Keratinocyte (primary cell): Measurements from ENCODE around the gene IPO8. TPM values are rescaled to one million over a fixed set of nuclear protein-coding genes. Genes with fewer than 3 reads are reported as not detected.

ENCODE experiments used
- DNase-seq: peaks from one replicate; pipeline ENCODE4 v3.0.0-alpha.2; 2011; ENCODE audit warnings: low read depth, missing footprints, low spot score
- FAIRE-seq: peaks from 2 replicates; lab custom pipeline; 2011; peaks lifted over from hg19 to GRCh38; lab: Jason Lieb, UNC
- H2AFZ ChIP-seq: 2 replicates; pipeline ENCODE4 v1.6.0; 2012; ENCODE audit warnings: low read length, control low read depth, inconsistent platforms; ENCODE audit not compliant: control insufficient read depth
- H3K27ac ChIP-seq: 2 replicates; pipeline ENCODE4 v1.5.1; 2011; ENCODE audit warnings: low read length; ENCODE audit not compliant: control insufficient read depth, insufficient read depth
- H3K27me3 ChIP-seq: 3 replicates; pipeline ENCODE4 v1.6.0; 2011; ENCODE audit warnings: low read length; ENCODE audit not compliant: control insufficient read depth, insufficient read depth; ENCODE audit errors: extremely low read depth
- H3K36me3 ChIP-seq, 2 experiments: 2 replicates in 1 of 2; 3 replicates in 1 of 2; pipeline ENCODE4 v1.5.1; 2011; ENCODE audit warnings: low read length in 2 of 2, mild to moderate bottlenecking in 1 of 2; ENCODE audit not compliant: control insufficient read depth in 2 of 2, insufficient read depth in 2 of 2; ENCODE audit errors: extremely low read depth in 1 of 2
- H3K4me1 ChIP-seq: 3 replicates; pipeline ENCODE4 v1.5.1; 2011; ENCODE audit warnings: low read length; ENCODE audit not compliant: control insufficient read depth, insufficient read depth; ENCODE audit errors: extremely low read depth
- H3K4me2 ChIP-seq: 3 replicates; pipeline ENCODE4 v1.6.0; 2011; ENCODE audit warnings: low read depth, low read length; ENCODE audit not compliant: control insufficient read depth, insufficient read depth; ENCODE audit errors: extremely low read depth
- H3K4me3 ChIP-seq, 3 experiments: fragments of 200-600 bp in 1 of 3; sonication (generic) in 1 of 3; 2 replicates in 2 of 3; 3 replicates in 1 of 3; pipeline ENCODE4 v1.5.1; 2011 to 2016; ENCODE audit warnings: low read length in 3 of 3, mild to moderate bottlenecking in 3 of 3, control low read depth in 2 of 3, inconsistent platforms in 1 of 3, low read depth in 1 of 3, mixed read lengths in 1 of 3, mixed run types in 1 of 3, moderate library complexity in 1 of 3; ENCODE audit not compliant: control insufficient read depth in 2 of 3, insufficient read depth in 2 of 3; ENCODE audit errors: extremely low read depth in 1 of 3
- H3K79me2 ChIP-seq: 2 replicates; pipeline ENCODE4 v1.6.0; 2012; ENCODE audit warnings: low read length; ENCODE audit not compliant: control insufficient read depth, insufficient read depth
- H3K9ac ChIP-seq: 3 replicates; pipeline ENCODE4 v1.6.0; 2011; ENCODE audit warnings: low read length; ENCODE audit not compliant: control insufficient read depth, insufficient read depth; ENCODE audit errors: extremely low read depth
- H3K9me1 ChIP-seq: 3 replicates; pipeline ENCODE4 v1.6.0; 2011; ENCODE audit warnings: low read length; ENCODE audit not compliant: control insufficient read depth, insufficient read depth; ENCODE audit errors: extremely low read depth
- H3K9me3 ChIP-seq: 2 replicates; pipeline ENCODE4 v1.5.1; 2012; ENCODE audit warnings: low read depth, low read length; ENCODE audit not compliant: control insufficient read depth
- H4K20me1 ChIP-seq: 3 replicates; pipeline ENCODE4 v1.6.0; 2011; ENCODE audit warnings: low read length; ENCODE audit not compliant: control insufficient read depth, insufficient read depth; ENCODE audit errors: extremely low read depth
- CTCF ChIP-seq, 3 experiments: IDR thresholded peaks in 1 of 3; conservative IDR thresholded peaks in 1 of 3; optimal IDR thresholded peaks in 1 of 3; 2 replicates in 2 of 3; 3 replicates in 1 of 3; pipeline versions ENCODE3 to v1.5.1; 2011; ENCODE audit warnings: low read length in 3 of 3, mild to moderate bottlenecking in 3 of 3, moderate library complexity in 2 of 3, control low read depth in 1 of 3, inconsistent platforms in 1 of 3; ENCODE audit not compliant: insufficient read depth in 2 of 3; ENCODE audit errors: extremely low read depth in 1 of 3
- EZH2 ChIP-seq: IDR thresholded peaks from one replicate; pipeline ENCODE4 v1.6.1; 2012; ENCODE audit warnings: inconsistent platforms, mild to moderate bottlenecking, low read length, moderate library complexity
- dilution Hi-C: fragments of 300-500 bp; cut with MboI; formaldehyde crosslinking; loops from one replicate; pipeline ENCODE4 v1.7.0; 2020; ENCODE audit warnings: low sequenced_read_pairs; ENCODE audit not compliant: extremely low pct_ligation_motif_present
- polyA plus RNA-seq, 5 experiments: library from polyadenylated mRNA; depleted of rRNA in 3 of 5; stranded (reverse) in 3 of 5; stranded (forward) in 1 of 5; unstranded in 1 of 5; fragments of >200 nt; gene quantifications; 1 replicate in 1 of 5; 2 replicates in 3 of 5; 3 replicates in 1 of 5; pipeline versions ENCODE4 v1.2.1 to v1.2.3, GENCODE V29; 2011 to 2012; ENCODE audit warnings: missing spikeins in 2 of 5, low read depth in 1 of 5, low replicate concordance in 1 of 5

The IPO8 gene
- polyA plus RNA-seq, 1 donor (not counting 4 experiments of a cell fraction or from before 2014, with no cell fraction given), result 18.8 TPM

- no peak for FAIRE-seq
- dilution Hi-C loops, result no loop called here
- peaks cover 4% of the 10 kb centered on the region for H3K79me2 ChIP-seq
Measured at GRCh38 chr12:30732954-30733637, 37.4 kb upstream of the IPO8 start.

GRCh38 chr12:30730011-30730410 is 34.3 kb upstream of the IPO8 start:
- Histone ChIP-seq H3K27ac (no peak overlapping the region), H3K9me1 (no peaks in the 10 kb centered on the region), H3K9ac (no peak overlapping the region), H3K9me3 (no peaks in the 10 kb centered on the region), H2AFZ (no peak overlapping the region), H3K4me2 (no peak overlapping the region), H4K20me1 (no peaks in the 10 kb centered on the region), H3K27me3 (no peaks in the 10 kb centered on the region), H3K79me2 (peaks cover 3% of the 10 kb centered on the region), H3K4me1 (peaks cover 17% of the 10 kb centered on the region), H3K36me3 (peaks cover 8 to 22% of the 10 kb centered on the region in 2 experiments), H3K4me3 (no peak overlapping the region)
- FAIRE-seq (no peak), DNase-seq (no peak)
- TF ChIP-seq EZH2 (no peak), CTCF (optimal IDR thresholded peaks at IDR 0.05 in 1 of 3, IDR thresholded peaks at IDR 0.05 in 1 of 3, conservative IDR thresholded peaks at IDR 0.05 in 1 of 3; ENCODE audit: extremely low read depth in 1 of 3, insufficient read depth in 2 of 3, low read length in 3 of 3) (no peak)
- dilution Hi-C loops, result no loop called here

More at GRCh38 chr12:30732954-30733637, 37.4 kb upstream of the IPO8 start:
- no peaks in the 10 kb centered on the region for H3K9me1 ChIP-seq
- no peak overlapping the region for H3K4me2 ChIP-seq
- H2AFZ ChIP-seq, result no peak overlapping the region
- H4K20me1 ChIP-seq, result no peaks in the 10 kb centered on the region
- H3K36me3 ChIP-seq, result peaks cover 10 to 23% of the 10 kb centered on the region in 2 experiments
- H3K27me3 ChIP-seq, result no peaks in the 10 kb centered on the region
- H3K27ac ChIP-seq, result no peak overlapping the region
- DNase-seq, result no peak
- TF ChIP-seq CTCF (optimal IDR thresholded peaks at IDR 0.05 in 1 of 3, IDR thresholded peaks at IDR 0.05 in 1 of 3, conservative IDR thresholded peaks at IDR 0.05 in 1 of 3; ENCODE audit: extremely low read depth in 1 of 3, insufficient read depth in 2 of 3, low read length in 3 of 3), result no peak
- TF ChIP-seq EZH2, result no peak
- H3K9me3 ChIP-seq, result no peaks in the 10 kb centered on the region
- no peak overlapping the region for H3K4me3 ChIP-seq
- H3K9ac ChIP-seq, result no peak overlapping the region
- H3K4me1 ChIP-seq, result peaks cover 3% of the 10 kb centered on the region
